Activated T-cell treated with anti-CD3 and anti-CD28 coated beads, Interleukin-2, amount 50 U/mL, for 1 hour (primary cell): ENCODE results near the gene GDF2.

Experiments used
- DNase-seq: peaks from one replicate; pipeline ENCODE4 v3.0.0-alpha.2; 2020

The GDF2 gene

DNA sequence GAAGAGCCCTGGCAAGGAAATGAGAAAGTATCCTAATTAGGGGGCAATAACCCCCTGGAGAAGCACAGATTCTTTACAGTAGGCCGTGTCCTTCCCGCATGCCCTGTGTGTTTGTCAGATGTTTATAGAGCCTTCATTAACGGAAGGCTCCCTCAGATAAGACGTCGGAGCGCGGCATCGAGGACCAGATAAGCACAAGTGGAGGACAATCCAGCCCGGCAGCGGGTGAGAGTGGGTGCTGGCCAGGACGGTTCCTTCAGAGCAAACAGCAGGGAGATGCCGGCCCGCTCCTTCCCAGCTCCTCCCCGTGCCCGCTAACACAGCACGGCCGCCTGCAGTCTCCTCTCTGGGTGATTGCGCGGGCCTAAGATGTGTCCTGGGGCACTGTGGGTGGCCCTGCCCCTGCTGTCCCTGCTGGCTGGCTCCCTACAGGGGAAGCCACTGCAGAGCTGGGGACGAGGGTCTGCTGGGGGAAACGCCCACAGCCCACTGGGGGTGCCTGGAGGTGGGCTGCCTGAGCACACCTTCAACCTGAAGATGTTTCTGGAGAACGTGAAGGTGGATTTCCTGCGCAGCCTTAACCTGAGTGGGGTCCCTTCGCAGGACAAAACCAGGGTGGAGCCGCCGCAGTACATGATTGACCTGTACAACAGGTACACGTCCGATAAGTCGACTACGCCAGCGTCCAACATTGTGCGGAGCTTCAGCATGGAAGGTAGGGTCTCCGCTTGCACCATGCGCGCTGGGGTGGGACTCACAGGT lies at the start of gene GDF2:
GDF2 (plus strand) TSS at position 155 of the 762 bp plus-strand sequence; CDS start at position 370, 215 bp downstream.
- DNase-seq, result no peak

DNA sequence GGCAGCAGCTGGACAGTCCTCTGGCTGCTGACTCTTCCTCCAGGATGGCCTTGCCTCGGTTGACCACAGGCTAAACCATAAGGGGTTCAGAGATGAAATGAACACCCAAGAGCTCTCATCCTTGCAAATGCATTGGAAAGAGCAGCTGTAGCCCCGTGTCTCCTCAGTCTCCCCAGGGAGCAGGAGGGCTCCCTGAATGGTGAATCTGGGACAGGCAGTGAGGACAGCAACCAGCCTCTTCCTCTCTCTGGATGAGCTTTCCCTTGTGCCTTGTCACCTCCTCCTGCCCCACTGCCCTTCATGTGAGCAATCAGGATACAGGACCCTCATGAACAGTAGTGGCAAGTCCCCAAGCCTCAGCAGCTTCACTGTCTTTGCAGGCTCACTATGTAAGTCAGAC lies 46.2 kb upstream of the GDF2 start:
- no peak for DNase-seq

GRCh38 chr10:47276576-47277351 lies 45.5 kb upstream of the GDF2 start:
- DNase-seq, result no peak

GRCh38 chr10:47277352-47278151 lies 44.7 kb upstream of the GDF2 start:
- DNase-seq, result peak; percentile 41

GRCh38 chr10:47278152-47278473 lies 44.1 kb upstream of the GDF2 start:
- DNase-seq, result no peak

GRCh38 chr10:47278720-47279119 lies 43.5 kb upstream of the GDF2 start:
- no peak for DNase-seq

DNA sequence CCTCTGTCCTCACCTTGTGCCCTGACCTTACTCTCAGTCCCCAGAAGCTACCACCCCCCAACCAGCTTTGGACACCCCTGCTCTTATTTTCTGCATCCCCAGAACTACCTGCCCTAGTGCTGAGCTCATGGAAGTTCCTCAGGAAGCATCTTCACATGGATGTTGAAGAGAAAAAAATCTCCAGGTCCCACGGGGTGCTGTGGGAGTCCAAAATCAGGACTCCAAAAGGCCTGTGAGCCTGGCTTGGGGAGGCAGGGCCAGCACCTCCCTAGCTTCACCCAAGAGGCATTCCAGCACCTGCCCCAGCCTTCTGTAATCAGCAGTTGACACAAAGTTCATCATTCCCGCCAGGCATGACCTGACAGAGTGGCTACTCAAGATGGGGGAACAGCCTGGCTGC lies 43.0 kb upstream of the GDF2 start:
- no peak for DNase-seq

DNA sequence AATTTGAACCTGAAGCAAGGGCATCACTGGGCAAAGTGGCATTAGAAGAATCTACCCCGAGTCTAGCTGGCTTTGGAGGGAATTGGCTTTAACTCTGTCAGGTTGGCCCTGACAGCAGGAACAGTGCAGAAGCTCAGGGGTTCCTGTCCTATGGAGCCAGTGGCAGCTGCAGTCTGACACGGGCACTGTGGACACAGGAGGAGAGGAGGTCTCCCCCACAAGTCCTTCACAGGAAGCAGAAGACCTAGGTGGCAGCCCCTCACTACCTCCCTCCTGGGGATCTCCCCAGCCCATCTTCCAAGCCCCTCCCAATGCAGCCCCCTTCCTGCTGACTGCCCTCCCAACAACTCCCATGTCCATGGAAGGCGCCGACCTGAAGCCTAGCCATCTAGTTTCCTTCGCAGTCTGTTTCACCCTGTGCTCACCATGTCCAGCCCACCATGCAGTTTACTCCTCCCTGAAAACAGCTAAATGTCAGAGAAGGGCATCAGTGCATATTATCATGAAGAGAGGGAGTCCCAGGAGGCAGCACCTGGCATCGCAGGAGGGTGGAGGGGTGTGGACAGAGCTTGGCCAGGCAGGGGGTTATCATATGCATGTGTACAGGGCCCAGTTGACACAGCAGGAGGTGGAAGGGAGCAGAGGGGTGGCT lies 40.1 kb upstream of the GDF2 start:
- DNase-seq, result no peak

- no peak for DNase-seq
These were observed 39.6 kb upstream of the GDF2 start for GRCh38 chr10:47282657-47283018.

GRCh38 chr10:47283101-47283630 lies 39.1 kb upstream of the GDF2 start:
- no peak for DNase-seq

- no peak for DNase-seq
These were observed 38.4 kb upstream of the GDF2 start for GRCh38 chr10:47283848-47284247.

DNA sequence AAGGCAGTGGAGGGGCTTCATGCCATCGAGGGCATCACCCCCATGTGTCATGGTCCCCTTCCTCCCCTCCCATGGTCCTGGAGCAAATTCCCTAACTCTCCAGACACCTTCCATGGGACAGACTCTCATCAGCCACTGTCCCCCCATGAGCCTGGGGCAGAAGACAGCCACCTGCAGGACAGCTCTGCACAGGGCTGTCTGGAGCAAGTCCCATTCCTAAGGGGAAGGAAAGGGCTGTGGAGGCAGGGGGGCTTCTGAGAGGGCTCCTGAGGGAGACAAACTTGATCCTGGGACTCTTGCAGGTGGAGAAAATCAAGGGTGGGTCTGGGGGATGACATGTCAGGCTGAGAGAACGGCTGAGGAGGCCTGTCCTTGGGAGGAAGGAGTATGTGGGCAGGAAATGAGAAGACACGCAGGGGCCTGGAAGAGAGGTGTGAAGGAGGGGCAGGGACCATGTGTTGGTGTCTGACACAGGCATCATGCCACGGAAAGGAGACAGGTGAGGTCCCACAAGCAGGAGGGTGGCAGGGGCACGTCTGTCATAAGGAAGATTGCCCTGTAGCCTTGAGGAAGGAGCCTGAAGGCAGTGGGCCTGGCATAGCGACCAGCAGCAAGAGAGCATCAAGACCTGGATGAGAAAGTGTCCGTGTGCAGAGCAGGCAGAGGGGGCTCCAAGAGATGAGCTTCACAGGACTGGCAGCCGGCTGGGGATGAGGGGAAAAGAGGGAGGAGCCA lies 36.7 kb upstream of the GDF2 start:
- DNase-seq, result no peak

GRCh38 chr10:47286116-47286505 lies 36.1 kb upstream of the GDF2 start:
- no peak for DNase-seq

DNA sequence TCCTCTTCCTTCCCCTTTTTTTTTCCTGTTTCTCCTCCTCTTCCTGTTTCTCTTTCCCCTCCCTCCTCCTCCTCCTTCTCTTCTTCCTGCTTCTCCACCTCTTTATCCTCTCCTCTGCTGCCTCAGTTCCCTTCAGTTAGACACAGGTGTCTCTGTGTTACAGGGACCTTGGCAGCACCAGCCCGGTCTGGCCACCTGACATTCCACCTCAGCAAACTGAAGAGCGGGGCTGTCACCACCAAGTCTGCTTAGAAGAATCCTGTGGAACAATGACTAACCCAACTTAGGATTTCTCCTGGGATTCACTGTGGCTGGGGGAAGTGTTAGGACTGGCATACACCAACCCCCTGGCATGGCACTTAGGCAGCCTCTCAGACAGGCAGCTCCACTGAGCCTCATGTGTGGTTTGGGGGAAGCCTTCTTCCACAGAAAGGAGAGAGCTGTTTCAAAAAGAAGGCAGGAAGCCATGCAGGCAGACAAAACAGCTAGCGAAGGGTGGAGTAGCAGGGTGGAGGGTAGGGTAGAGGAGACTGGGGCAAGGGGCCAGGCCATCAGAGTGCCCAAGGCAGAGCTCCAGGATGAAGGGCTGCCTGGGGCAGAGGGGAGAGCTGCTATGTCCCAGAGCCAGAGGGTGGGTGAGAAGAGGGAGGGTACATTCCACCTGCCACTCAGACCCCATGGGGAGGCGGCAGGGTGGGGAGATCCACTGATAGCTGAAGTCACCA lies 35.5 kb upstream of the GDF2 start:
- no peak for DNase-seq

DNA sequence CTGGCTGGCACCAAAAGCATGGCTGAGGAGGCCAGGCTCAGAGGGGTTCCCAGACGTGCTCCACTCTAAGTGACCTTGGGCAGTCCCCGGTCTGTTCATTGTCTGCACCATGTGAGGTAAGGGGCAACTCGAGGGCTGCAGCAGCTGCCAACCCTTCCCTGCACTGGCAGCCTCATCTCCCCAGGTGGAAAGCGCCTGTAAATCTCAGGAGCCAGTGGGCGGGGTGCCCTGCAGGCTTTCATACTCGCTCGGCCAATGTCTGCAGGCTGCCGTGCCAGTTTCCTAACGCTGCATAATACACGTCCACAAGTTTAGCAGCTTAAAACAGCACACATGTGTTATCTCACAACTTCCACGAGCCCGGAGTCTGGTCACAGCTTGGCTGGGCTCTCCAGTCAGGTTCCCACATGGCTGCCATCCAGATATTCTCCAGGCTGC lies 34.9 kb upstream of the GDF2 start:
- no peak for DNase-seq

GRCh38 chr10:47287805-47288204 lies 34.4 kb upstream of the GDF2 start:
- no peak for DNase-seq

GRCh38 chr10:47288236-47288635 lies 34.0 kb upstream of the GDF2 start:
- DNase-seq, result no peak

DNA sequence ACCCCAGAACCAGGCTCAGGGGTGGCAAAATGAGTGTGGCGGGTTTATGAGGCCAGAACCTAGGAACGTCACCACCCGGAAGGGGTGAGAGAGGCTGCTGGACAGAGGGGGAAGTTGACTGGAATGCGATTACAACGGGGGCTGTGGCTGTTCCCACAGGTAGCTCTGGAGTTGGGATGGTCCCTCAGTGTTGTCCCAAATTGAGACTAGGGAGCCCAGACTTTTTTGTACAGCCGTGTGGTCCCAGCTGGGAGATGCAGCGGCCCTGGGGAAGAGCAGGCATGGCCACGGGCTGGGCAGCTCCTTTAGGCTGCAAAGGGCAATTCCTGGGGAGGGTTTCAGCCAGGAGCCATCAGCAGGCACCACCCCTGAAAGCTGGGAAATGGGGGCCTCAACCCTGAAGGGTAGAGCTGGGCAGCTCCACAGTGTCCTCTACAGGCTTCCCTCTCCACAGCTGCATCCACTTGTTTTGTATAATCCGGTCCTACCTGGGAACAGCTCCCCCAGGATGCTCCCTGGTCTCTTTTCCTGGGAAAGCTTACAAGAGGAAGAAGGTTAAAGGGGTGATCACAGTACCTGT lies 33.2 kb upstream of the GDF2 start:
- no peak for DNase-seq

DNA sequence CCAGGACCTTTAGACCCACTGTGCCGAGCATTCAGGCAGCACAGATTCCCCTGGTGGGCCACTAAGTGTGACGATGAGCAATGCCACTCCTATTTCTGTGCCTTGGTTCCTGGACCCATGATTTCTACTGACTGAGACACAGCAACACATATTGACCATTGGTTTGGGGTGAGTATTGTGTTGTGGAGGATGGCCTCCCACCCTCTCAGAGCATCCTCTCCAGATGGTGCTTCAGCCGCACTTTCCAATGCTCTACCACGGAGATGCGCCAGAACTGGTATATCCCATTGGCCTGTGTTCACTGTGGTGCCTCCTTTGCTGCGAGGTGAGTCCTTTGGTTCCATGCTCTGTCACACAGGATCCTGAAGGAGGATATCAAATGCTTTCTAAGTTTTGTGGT lies 32.3 kb upstream of the GDF2 start:
- no peak for DNase-seq

DNA sequence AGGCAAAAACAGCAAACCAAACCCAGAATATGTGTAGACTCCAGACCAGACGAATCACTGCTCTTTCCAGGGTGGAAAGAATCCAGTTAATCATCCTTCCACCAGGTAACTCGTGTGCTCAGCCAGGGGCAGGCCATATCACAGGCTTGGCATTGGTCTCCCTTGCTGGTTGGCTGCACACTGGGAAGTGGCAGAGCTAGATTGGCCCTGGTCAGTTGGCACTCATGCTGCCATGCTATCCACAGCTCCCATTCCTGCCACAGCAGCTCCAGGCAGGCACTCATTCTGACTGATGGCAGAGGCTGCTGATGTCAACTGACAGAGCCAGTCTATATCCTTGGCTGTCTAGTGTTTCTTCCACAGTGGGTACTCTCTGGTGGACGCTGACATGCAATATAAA lies 31.9 kb upstream of the GDF2 start:
- no peak for DNase-seq

- no peak for DNase-seq
These were observed 30.6 kb upstream of the GDF2 start for GRCh38 chr10:47291682-47292081.
